GM21447 (cell line): ENCODE measurements around the gene FOXO3.

Experiments
- ATAC-seq: cut with Tn5 transposase; IDR thresholded peaks from one replicate; pipeline ENCODE4 v1.9.1; 2021; ENCODE audit not compliant: unreplicated experiment

Gene FOXO3

DNA sequence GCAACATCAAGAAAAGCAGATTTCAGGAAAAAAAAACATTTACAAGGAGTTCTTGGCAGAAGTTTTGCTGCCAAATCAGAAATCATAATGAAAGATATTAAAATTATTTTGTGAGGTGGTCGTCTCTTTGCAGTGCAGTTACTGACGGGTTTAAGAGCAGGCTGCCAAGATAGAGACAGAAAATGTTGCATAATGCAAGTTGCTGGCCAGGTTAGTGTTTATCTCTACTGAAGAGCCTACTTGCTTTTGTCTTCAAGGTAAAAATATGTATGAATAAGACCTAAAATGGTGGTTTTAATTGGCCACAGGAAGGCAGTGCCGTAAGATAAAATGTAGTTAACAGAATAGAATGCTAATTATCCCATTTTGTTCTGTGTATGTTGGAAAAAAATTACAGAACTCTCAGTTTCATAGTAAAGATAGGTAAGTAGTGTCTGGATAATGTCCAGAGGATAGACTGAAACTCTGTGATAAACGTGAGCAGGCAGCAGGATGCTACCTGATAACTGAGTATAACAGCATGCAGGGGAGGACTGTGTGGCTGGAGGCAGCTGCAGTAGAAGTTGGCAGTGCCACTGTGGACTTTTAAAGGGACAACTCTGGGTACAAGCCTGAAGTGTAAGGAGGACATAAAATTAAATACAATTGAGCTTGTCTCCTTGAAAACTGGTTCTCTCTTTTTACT lies 13.9 kb downstream of the FOXO3 start:
- ATAC-seq = no peak

DNA sequence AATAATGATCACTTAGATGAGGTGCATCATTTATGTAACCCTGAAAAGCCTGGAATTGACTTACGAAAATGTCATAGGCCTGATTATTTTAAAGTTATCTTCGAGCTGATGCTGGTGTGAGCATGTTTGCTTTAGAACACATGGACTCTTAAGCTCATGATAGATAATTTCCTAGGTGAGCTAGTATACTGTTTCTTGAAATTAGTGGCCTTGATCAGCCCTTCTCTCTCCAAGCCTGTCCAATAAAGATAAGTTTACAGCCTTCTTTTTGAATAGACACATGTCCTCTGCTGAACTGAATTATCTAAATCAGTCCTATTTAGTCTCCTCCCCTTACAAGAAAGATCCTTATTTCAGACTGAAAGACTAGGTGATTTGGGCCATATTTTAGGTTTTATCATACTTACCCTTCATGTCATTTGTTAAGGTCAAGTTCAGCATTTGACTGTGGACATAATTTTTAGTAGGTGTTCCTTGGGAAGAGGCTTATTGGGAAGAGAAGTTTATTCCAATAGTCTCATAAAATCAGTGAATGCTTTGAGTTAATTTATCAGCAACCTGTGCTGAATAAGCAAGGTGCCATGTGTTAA lies 15.3 kb downstream of the FOXO3 start:
- ATAC-seq = no peak

DNA sequence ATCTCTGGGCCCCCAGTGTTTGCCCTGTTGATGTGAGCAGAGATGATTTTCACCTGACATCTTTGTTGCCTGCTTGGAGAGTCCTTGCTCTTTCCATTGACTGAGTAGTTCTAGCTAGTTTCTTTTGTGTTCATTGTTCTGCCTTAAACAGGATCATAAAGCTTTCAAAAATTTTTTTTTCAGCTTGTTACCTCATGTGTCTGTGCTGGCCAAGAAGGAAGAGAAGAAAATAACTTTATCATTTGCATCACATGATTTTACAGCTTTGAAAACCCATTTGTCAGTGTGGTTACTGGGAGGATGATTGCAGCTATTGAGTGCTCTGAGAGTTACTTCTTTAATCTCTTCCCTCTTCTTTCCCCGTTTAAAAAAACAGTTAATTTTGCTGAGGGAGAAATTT lies 16.0 kb downstream of the FOXO3 start:
- ATAC-seq = no peak

GRCh38 chr6:108578166-108578565 lies 17.4 kb downstream of the FOXO3 start:
- no peak for ATAC-seq

DNA sequence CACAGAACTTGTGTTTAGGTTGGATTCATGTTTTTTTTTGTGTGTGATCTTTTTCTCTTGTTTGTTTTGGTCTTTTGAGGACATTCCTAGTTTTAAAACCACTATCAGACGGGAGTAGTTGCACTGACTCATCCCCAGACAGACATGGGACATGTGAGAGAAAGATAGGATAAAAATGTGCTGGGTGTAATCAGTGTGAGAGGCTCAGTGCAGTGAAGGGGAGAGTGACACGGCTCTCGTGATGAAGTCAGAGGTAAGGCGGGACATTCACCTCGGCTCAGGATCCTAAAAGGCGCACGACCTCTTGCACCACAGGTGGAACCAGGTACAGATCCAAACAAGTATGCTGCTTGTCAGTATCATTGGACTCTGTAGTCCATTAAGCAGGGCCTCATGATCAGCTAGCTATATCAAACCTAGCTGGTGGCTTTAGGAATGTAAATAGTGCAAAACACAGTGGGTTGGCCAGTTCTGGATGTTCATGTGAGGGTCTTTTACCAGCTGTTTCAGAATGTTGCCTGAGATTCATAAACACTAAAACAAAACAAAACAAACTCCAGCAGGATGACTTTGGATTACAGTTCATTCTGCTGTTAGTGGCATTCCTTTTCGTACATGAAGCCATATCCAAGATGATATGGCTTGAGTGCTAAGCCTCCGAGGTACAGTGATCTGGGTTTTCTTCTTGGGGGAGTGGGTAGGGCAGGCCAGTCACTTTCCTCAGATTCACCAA lies 18.0 kb downstream of the FOXO3 start:
- no peak for ATAC-seq

DNA sequence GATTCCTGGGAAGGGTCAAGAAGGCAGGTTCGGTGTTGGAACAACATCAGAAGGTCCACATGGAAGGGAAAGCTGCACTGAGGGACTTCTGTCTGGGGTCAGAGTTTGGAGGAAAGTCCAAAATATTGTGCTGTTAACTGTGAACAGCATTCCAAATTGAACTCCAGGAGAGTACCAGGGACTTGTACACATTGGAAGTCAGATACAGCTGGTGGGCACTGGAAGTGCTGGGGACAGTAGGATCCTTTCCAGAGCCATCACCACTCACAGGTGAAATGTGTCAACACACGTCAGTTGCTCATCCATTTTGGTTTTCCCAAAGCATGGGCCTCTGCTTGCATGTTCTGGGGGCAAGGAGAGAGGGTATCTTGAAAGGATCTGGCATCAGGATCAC lies 18.6 kb downstream of the FOXO3 start:
- no peak for ATAC-seq

DNA sequence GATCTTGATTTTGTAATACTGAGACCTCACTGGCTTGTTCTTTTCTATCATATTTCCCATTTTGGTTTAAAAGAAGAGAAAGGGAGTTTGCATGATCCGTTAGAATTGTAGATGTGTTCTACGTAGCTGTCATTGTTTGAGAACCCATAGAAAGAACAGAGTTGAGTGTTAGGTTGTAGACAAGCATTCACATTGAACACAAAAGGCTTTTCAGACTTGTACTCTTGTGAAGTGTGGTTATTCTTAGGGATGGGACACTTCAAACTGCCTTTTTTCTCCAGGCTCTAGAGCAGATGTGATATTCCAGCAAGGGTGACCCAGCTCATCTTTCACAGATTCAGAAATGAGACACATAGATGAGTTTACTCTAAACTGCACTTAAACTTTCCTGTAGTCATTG lies 19.9 kb downstream of the FOXO3 start:
- no peak for ATAC-seq

DNA sequence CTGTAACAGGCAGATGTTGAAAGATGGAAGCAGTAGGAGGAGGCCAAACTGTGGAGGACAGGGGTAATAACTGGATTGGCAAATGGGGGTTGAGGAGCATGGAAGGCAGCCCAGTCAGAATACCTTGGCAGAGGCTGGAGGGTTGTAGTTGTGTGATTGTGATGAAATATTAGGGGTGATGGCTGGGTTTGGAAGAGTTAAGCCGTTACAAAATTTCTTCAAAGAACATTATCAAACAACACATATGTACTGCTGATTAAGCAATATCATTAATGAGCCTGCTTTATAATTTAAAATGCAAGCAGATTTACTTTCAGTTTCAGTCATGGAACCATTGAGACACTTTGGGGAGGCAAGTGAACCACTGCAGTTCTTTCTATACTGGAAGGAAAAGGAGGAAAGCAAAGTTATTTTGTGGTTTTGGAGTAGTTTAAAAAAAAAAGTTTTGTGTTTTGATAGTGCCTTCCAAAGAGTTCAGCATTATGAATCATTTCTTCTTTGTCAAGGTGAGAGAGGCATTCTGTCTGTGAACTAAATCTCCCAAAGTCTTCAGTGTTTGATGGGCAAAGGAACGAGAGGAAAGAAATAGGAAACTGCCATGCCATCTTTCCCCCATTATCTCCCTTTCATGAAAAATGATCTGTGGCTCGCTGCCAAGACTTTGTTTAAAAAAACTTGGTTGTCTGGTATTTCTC lies 20.7 kb downstream of the FOXO3 start:
- ATAC-seq = no peak

GRCh38 chr6:108581932-108582475 lies 21.3 kb downstream of the FOXO3 start:
- no peak for ATAC-seq

GRCh38 chr6:108582618-108583017 lies 21.9 kb downstream of the FOXO3 start:
- no peak for ATAC-seq

- no peak for ATAC-seq
Observed at GRCh38 chr6:108584323-108584722, 23.6 kb downstream of the FOXO3 start.

DNA sequence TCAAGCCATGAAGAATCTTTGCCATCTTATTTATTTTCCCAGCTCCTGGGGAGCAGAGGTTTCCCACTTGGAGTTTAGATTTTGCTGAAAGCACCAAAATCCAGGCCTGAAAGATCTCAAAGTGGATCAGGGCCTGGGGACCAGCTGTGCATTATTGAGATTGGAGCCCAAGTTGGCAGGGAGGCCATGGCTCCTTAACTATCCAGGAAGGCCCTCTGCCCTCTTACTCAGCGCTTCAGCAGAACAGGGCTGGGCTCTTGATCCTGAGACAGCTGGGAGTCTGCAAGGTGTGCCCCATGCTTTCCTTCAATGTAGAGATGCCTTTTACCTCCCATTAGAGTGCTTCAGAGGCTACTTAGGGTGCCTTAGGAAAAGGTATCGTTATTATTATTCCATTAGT lies 24.6 kb downstream of the FOXO3 start:
- ATAC-seq = no peak

GRCh38 chr6:108585921-108586536 lies 25.3 kb downstream of the FOXO3 start:
- no peak for ATAC-seq

DNA sequence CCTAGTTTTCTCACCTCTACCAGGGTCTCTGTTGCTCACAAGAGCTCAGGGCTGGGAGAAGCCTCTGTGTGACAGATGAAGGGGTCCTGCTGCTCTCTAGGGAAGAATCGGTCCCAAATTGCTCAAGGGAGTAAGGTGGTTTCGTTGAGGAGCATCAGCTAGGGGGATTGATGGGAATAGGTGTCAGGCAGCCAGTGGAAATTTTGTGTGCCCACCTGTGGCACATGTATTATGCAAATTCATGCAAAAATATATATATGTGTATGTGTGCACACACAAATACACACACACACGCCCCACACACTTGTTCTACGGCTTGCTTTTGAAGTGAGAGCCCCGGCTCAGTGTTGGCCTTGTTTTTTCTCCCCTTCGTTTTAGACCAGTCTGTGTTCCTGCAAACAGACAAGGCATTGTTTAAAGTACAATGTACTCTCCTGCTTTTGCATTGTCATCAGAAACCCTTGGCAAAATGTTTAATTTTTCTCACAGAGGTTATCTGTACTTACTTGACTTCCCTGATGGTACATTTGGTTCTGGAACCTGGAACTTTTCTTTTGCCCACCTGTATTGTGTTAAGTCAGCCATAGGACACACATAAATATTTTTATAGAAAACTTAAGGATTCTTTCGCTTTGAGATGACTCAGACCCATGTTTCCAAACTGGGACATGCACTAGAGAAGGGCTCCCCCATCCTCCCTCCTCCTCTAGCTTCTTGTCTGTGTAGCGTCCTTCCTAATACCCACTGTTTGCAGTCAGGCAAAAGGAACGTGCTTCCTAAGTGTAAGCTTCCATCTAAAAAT lies 26.7 kb downstream of the FOXO3 start:
- no peak for ATAC-seq

- no peak for ATAC-seq
Observed at GRCh38 chr6:108588586-108588985, 27.9 kb downstream of the FOXO3 start.

GRCh38 chr6:108589244-108589791 lies 28.6 kb downstream of the FOXO3 start:
- no peak for ATAC-seq

DNA sequence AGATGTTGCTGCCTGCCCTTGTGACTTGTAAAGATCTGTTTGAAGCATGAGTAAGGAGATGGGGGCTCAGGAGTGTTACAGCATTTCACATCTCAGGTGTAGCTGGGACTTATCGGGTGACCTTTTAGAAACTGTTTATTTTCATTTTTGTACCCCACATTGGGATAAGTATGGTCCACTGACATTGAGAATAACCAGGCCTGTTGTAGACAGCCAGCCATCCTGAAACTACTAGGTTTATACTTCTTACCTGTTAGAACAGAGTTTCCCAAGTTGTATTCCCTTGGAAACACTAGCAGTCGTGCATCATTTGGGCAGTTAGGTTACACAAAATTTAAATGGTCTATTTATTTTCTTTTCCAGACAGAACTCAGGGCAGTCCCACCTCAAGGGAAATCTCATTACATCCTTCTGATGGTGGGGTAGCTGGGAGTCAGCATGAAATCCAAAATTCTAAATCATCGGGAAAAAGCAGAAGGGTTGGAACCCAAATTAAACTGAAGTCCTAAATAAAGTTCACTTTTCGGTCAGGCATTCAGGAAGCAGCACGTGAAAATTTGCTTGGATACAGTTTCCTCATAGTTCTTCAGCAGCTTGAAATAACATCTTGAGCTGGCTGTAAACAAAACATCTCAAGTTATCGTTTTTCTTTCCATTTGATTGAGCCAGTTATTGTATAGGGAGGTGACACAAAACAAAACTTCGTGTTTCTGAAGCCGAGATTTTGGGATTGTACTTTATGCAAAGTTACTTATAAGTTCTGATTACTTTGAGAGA lies 30.5 kb downstream of the FOXO3 start:
- no peak for ATAC-seq

DNA sequence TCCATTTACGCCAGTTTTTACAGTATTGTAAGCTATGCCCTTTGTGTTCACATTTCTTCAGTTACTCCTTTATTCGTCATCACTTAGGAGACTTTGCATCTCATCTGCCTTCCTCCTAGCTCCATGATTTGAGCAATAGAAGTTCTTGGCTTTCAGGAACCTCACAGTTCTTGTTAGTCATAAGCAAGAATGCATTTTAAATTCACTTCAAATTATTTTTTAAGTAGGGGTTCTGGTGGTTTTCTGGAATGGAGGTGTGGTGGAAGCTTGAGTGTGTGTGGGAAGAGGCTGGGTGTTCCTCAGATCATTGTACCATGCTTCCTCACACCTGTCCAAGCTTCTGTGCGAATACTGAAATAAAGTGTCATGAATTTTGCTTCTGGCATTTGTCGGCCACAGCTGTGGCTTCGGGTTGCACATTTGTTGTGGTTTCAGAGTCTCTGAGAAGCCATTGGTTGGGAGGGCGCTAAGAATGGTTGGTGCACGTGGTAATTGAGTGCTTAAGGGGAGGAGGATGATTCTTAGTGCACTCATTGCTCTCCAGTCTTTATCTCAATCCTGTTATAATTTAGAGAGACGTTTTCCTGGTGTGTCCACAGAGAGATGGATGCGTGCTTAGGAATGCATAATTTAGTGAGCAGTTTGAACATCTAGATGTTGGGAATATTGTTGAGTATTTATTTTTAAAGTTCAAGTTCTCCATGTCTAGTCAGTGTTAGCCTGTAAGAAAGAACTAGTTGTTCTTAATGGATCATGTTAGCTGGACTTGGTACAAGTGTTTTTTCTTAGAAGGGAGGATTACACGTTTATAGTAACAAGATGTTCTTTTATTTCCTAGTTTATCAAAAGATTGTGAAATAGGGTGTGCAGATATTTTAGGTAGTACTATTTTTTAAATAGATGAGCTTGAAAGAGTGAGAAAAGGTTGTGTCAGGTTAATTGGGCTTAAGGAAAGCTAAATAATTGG lies 31.9 kb downstream of the FOXO3 start:
- peak; percentile 80 for ATAC-seq
